DND-41 (cell line): ENCODE data around the gene CPEB4.

Experiments used
- ATAC-seq: fragments of 200-7000 bp; cut with Tn5 transposase; 3 replicates; pipeline ENCODE4 v1.9.1; 2021; ENCODE audit warnings: low read depth; ENCODE audit not compliant: insufficient read depth
- DNase-seq: peaks from one replicate; pipeline ENCODE4 v3.0.0-alpha.2; 2020
- H2AFZ ChIP-seq: 2 replicates; pipeline ENCODE4 v1.6.0; 2012; ENCODE audit warnings: low read depth, low read length
- H3K27ac ChIP-seq: 2 replicates; pipeline ENCODE4 v1.5.1; 2012; ENCODE audit warnings: low read length, inconsistent platforms
- H3K27me3 ChIP-seq: fragments of 200-600 bp; sonication (generic); 2 replicates; pipeline ENCODE4 v1.6.0; 2012; ENCODE audit warnings: low read length, mild to moderate bottlenecking, inconsistent platforms; ENCODE audit not compliant: insufficient read depth, poor library complexity
- H3K36me3 ChIP-seq: 2 replicates; pipeline ENCODE4 v1.5.1; 2012; ENCODE audit warnings: low read length, inconsistent platforms; ENCODE audit not compliant: insufficient read depth
- H3K4me1 ChIP-seq: 2 replicates; pipeline ENCODE4 v1.5.1; 2012; ENCODE audit warnings: mild to moderate bottlenecking, low read length; ENCODE audit not compliant: insufficient read depth
- H3K4me2 ChIP-seq: 2 replicates; pipeline ENCODE4 v1.6.0; 2012; ENCODE audit warnings: mild to moderate bottlenecking, moderate library complexity, low read length, inconsistent platforms; ENCODE audit not compliant: insufficient read depth
- H3K4me3 ChIP-seq, 2 experiments: fragments of 200-600 bp in 1 of 2; shearing (Covaris generic) in 1 of 2; 2 replicates each; pipeline ENCODE4 v1.5.1; 2012 to 2016; ENCODE audit warnings: inconsistent platforms in 2 of 2, low read length in 2 of 2, mild to moderate bottlenecking in 2 of 2, low read depth in 1 of 2, moderate library complexity in 1 of 2
- H3K79me2 ChIP-seq: 2 replicates; pipeline ENCODE4 v1.6.0; 2012; ENCODE audit warnings: low read length, inconsistent platforms; ENCODE audit not compliant: insufficient read depth
- H3K9ac ChIP-seq: 2 replicates; pipeline ENCODE4 v1.6.0; 2012; ENCODE audit warnings: low read depth, mild to moderate bottlenecking, inconsistent platforms, low read length, moderate library complexity
- H3K9me3 ChIP-seq: 2 replicates; pipeline ENCODE4 v1.5.1; 2012; ENCODE audit warnings: low read length, moderate library complexity, mild to moderate bottlenecking, inconsistent platforms; ENCODE audit not compliant: insufficient read depth, severe bottlenecking
- H4K20me1 ChIP-seq: 2 replicates; pipeline ENCODE4 v1.6.0; 2012; ENCODE audit warnings: low read length; ENCODE audit not compliant: insufficient read depth
- EZH2 ChIP-seq: IDR thresholded peaks from 3 replicates; pipeline ENCODE4 v1.6.1; 2012; ENCODE audit warnings: borderline replicate concordance, low read depth, mild to moderate bottlenecking, moderate library complexity, low read length, inconsistent platforms; ENCODE audit not compliant: severe bottlenecking
- TF ChIP-seq, protein P1 (sequence below): IDR thresholded peaks from 2 replicates; pipeline ENCODE4 v1.5.1; 2012; ENCODE audit warnings: borderline replicate concordance, low read length, moderate library complexity, mild to moderate bottlenecking; ENCODE audit not compliant: poor library complexity, severe bottlenecking; ENCODE audit errors: extremely low read depth

Gene CPEB4

DNA sequence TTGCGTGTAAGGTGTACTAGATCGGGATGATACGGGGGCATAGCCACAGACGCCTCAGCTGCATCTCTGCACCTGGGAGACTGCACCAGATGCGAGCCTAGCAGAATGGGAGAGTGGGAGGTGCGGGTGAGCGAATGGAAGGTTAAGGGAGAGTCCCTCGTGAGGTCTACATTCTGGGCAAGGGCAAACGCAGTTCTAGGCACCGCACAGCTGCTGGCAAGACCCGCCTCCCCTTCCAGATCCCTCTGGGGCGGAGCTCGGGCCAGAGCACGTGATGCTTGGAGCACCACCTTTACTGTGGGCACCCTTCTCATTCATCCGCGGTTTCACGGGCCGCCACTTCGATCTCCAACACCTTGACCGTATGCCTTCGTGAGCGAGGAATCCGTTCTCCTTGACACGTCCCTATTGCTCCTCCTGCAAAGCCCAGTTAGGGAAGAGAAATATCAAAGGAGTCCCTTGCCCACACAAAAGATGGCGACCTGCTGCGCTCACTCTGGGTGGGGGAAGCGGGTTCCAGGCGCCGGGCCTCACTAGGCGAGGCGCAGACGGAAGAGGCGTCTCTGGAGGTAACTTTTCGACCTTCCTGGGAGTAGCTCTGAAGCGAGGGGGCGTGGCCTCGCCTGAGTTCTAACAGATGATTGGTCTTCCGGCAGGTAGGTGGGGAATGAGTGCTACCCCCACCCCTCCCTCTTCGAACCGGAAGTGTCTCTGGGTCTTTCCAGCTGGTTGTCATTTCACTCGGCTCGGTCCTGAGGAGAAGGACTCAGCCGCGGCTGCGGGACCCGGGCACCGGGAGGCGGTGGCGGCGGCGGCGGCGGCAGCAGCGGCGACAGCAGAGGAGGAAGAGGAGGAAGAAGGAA is at the start of gene CPEB4:
TSS of gene CPEB4 (plus strand) at position 740 of the 863 bp plus-strand sequence. CDS start 1,385 bp downstream, outside the sequence.
- peak within 1 kb of the TSS; percentile 20 to 75; a peak in 3 of 4 replicates for H3K4me3 ChIP-seq
- ATAC-seq: peak; percentile 97
- H3K4me2 ChIP-seq: peak within 1 kb of the TSS; percentile 94
- no peak for TF ChIP-seq EZH2
- TF ChIP-seq, protein P1, sequence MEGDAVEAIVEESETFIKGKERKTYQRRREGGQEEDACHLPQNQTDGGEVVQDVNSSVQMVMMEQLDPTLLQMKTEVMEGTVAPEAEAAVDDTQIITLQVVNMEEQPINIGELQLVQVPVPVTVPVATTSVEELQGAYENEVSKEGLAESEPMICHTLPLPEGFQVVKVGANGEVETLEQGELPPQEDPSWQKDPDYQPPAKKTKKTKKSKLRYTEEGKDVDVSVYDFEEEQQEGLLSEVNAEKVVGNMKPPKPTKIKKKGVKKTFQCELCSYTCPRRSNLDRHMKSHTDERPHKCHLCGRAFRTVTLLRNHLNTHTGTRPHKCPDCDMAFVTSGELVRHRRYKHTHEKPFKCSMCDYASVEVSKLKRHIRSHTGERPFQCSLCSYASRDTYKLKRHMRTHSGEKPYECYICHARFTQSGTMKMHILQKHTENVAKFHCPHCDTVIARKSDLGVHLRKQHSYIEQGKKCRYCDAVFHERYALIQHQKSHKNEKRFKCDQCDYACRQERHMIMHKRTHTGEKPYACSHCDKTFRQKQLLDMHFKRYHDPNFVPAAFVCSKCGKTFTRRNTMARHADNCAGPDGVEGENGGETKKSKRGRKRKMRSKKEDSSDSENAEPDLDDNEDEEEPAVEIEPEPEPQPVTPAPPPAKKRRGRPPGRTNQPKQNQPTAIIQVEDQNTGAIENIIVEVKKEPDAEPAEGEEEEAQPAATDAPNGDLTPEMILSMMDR: no peak
- DNase-seq: peak; percentile 97
- H3K9ac ChIP-seq: peak within 1 kb of the TSS; percentile 60
- H3K9me3 ChIP-seq: no peaks in the 10 kb centered on the region
- H3K27ac ChIP-seq: peak within 1 kb of the TSS; percentile 96
- peaks cover 12% of the 10 kb centered on the region for H3K27me3 ChIP-seq
- no peaks in the 10 kb centered on the region for H3K79me2 ChIP-seq
- H4K20me1 ChIP-seq: no peaks in the 10 kb centered on the region
- peak within 1 kb of the TSS; percentile 95 for H2AFZ ChIP-seq
- no peaks in the 10 kb centered on the region for H3K36me3 ChIP-seq
- peaks cover 17% of the 10 kb centered on the region for H3K4me1 ChIP-seq

DNA sequence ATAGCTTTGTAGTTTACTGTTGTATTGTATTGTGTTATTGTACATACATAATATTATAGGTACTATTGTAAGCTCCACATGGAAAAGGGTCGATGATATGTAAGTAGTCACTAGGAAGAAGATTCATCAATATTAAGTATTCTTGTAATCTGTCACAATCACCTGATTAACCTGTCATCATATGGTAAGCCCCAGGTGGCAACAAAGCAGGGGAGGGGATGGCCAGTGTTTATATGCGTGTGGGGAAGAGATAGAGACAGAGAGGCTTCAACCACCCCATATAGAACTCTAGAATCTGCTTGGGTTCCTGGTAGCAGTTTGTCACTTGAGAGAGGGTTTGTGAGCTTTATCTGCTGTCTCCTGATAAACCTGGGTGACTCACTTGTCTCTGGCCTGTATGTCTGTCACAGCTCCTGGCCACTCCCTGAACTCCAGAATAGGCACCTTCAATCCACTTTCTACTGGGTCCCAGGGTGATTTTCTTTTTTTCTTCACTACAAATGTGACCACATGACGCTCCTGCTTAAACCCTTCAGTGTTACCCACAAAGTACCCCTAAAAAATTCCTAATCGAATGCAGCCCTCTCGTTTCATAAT is 48.9 kb upstream of the CPEB4 start:
- Histone ChIP-seq H3K9me3 (no peaks in the 10 kb centered on the region), H3K36me3 (no peaks in the 10 kb centered on the region), H3K4me1 (no peaks in the 10 kb centered on the region), H4K20me1 (no peaks in the 10 kb centered on the region), H3K27ac (no peak overlapping the region), H3K79me2 (no peaks in the 10 kb centered on the region), H3K27me3 (no peaks in the 10 kb centered on the region), H3K4me3 (no peak overlapping the region), H3K9ac (no peak overlapping the region), H3K4me2 (no peak overlapping the region), H2AFZ (no peak overlapping the region)
- TF ChIP-seq EZH2: no peak
- TF ChIP-seq, protein P1: no peak
- DNase-seq (no peak), ATAC-seq (no peak)

DNA sequence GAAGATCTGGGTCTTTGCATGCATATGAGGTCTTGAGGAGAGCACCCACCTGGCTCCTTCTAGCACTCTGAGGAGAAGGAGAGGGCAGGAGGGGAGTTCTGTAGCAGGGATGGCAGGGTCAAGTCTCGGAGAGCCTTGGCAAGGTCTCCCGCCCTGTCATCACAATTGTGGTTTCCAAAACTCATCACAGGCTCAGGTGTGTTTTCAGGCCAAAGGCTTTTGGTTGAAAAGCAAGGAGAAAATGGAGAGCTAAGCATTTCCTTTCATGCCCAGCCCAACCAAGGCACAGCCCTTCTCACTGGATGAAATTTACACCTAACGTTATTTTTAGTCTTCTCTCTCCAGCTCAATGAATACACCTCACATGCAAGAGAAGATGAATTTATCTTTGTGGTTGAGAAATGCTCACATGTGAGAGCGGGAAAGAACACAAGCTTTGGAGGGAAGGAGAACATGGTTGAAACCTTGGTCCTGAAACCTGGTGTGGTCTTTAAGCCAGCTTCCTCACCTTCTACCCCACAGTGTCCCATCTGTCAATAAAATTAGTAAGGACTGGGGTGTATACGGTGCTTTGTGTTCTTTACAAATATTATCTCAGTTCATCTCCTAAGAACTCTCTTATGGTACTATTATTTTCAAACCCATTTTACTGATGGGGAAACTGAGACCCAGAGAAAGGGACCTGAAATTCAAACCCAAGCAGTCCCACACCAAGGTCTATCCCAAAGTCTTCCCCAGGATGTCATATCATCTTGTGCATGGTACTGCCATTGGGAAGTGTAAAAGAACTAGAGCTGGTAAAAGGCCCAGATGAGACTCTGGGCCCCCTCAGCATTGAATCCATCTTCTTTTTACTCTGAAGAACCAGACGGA is 47.8 kb upstream of the CPEB4 start:
- Histone ChIP-seq H3K27me3 (no peaks in the 10 kb centered on the region), H2AFZ (no peak overlapping the region), H3K79me2 (no peaks in the 10 kb centered on the region), H3K27ac (no peak overlapping the region), H3K4me3 (no peak overlapping the region), H3K4me2 (no peak overlapping the region), H3K9ac (no peak overlapping the region), H4K20me1 (no peaks in the 10 kb centered on the region), H3K4me1 (no peaks in the 10 kb centered on the region), H3K9me3 (no peaks in the 10 kb centered on the region), H3K36me3 (no peaks in the 10 kb centered on the region)
- TF ChIP-seq EZH2: no peak
- TF ChIP-seq, protein P1: no peak
- ATAC-seq: no peak
- DNase-seq: no peak
